GOT3 (cell line): ENCODE data around the gene PDE4A.
"Not testable (repeated sequence)": the region's sequence is repeated elsewhere in the genome, so short reads cannot be mapped to it uniquely, and the experiment has no call there.

Source experiments
- DNase-seq: peaks from one replicate; lab custom pipeline; 2025; ENCODE audit warnings: mixed read lengths; lab: John Stamatoyannopoulos, UW

Gene PDE4A

GRCh38 chr19:10403137-10404021, 17.0 kb upstream of the PDE4A start, which contains the start of gene CDC37:
Gene CDC37, minus strand, starts transcription at chr19:10403542. Its CDS starts 63 bp downstream, at chr19:10403479.
- peak; percentile 90 for DNase-seq

- DNase-seq, result no peak
Observed at GRCh38 chr19:10404888-10405820, 15.2 kb upstream of the PDE4A start.

- DNase-seq, result no peak
Observed at GRCh38 chr19:10406191-10406590, 14.1 kb upstream of the PDE4A start.

- no peak for DNase-seq
Observed at GRCh38 chr19:10407096-10407495, 13.2 kb upstream of the PDE4A start.

DNA sequence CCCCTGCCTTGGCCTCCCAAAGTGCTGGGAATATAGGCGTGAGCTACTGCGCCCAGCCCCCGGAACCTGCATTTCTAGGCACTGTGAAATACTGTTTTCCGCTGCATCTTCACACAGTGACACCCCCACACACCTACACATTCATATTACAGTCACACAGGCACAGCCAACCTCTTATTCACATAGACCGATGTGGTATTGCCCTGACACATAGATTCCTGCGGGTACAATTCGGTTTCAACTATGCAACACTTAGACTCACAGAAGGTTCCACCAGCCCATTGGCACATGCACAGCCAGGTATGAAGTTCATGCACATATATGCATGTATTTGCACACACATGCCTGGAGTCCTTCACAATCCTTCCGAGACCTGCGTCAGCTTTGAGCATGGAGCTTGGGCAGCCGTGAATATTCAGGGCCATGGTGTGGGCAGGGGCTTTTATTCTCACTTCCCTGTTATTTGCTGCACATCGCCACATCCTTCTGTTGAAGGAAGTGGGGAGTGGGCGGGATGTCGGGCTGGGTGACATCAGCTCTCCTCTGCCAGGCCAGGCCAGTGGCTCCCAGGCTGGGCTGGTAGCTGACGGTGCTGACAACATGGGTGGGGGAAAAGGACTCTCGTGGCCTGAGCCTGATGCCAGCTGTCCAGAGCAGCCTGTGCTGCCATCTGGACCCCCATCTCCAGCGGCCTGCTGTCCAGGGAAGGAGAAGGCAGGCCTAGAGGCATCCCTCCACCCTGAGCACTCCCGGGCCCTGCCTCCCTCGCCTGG, 11.6 kb upstream of the PDE4A start:
- no peak for DNase-seq

- not testable (repeated sequence) for DNase-seq
Observed at GRCh38 chr19:10411224-10411623, 9.1 kb upstream of the PDE4A start.

GRCh38 chr19:10412257-10412977, 7.9 kb upstream of the PDE4A start:
- no peak for DNase-seq

GRCh38 chr19:10416083-10416379, 4.3 kb upstream of the PDE4A start:
- DNase-seq, result no peak

- peak; percentile 76 for DNase-seq
Observed at GRCh38 chr19:10416380-10417257, 3.7 kb upstream of the PDE4A start.

DNA sequence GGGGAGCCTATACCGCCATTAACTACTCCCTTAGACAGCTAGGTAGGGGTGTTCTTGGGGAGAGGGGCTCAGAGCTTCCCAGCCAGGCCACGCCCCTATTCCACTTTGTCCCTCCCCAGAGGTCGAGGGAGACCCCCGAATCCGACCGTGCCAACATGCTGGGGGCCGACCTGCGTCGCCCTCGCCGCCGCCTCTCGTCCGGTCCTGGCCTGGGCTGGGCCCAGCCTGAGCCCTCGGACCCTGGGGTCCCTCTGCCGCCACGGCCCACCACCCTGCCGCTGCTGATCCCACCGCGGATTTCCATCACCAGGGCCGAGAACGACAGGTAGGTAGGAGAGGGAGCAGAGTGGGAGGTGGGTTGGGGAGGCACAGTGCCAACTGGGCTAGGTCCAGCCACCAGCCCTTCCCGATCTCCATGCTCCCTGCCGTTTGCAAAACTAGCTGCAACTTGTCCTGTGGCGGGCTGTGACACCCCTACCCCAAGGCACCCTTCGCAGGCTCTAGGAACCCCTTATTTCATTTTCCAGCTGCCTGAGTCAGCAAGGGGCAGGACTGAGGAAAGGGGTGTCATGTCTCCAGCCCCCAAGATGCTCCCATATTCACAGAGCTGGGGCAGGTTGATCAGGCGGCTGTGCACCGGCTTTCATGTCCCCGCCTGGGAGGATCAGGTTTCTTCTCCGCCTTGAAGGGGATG, 2.6 kb upstream of the PDE4A start:
- DNase-seq, result no peak

- DNase-seq, result no peak
Observed at GRCh38 chr19:10418235-10418484, 2.2 kb upstream of the PDE4A start.

DNA sequence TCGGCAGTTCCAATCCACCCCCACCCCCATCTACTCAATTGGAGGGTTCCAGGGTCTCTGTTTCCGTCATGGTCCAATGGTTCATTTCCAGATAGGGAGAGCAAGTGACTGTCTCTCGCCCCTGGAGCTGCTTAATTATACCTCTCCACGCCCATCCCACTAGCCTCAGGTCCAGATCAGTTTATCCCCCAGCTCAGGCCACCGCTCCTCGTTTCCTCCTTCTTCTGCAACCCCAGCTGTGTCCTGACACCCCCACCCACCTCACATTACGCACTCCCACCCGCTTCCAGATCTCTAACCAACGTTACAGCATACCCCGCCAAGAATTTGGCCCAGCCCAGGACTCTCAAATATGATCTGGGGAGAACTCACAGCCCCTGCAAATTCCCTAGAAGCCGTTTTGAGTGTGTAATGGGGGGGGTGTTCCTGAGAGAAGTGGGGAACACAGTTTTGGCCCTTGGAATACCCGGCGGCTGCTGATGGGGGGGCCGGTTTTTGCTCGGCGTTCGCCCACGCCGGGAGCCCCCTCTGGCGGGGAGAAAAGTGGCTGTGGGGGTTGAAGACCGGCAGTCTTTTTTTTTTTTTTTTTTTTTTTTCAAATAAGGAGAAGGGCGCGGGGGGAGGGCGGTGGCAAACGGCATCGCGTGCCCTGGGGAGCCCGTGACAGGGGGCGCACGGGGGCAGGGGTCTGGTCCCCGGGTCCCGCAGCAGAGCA, 1.7 kb upstream of the PDE4A start:
- DNase-seq, result no peak

DNA sequence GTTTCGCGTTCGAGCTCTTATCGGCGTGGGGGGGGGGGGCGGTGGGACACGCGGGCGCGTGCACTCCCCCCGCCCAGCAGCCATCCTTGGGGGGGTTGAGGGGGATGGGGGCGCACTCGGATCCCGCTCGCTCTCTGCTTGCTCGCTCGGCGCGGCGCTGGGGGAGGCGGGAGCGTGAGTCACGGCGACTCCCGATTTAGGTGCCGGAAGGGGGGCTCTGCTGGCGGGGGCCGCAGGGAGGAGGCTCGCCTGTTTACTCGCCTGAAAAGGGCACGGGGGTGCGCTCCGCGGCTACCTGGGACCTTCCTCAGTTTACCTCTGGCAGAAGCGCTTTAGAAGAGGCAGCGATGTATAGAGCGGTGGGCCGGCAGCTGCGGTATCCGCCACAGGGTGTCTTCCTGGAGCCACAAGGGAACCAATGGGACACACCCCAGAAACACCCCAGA, 1.1 kb upstream of the PDE4A start:
- no peak for DNase-seq

DNA sequence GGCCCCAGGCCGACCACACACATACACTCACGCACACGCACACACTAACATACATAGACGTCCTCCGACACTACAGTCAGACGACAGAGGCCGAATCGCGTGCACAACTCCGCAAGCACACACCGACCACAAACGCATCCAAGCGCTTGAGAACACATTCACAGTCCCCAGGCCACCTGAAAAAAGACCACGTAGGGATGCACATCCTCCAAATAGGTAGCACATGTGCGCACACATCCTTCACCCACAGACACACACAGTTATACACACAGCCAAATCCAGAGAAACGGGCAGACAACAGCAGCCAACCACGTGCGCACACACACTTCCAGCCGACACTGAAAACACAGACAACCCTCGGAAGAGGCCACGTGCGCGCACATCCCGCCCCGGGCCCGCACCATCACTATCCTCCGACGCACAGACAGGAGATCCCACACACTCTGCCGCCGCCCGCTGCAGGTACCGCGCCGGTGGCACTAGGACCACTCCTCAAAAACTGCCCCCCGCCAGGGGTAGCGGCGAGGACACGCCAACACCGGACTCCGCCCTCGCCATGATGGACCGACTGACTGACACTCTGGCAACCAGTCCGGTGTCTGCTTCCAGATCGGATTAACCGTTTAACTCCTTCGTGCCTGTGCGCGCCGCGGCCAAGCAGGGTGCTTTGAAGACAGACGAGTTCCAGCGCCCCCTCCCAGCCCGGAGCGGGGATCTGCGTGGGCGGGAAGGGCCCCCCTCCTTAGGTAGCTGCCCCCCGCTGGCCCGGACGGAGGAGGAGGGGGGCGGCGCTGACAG, 493 bp upstream of the PDE4A start:
- no peak for DNase-seq

DNA sequence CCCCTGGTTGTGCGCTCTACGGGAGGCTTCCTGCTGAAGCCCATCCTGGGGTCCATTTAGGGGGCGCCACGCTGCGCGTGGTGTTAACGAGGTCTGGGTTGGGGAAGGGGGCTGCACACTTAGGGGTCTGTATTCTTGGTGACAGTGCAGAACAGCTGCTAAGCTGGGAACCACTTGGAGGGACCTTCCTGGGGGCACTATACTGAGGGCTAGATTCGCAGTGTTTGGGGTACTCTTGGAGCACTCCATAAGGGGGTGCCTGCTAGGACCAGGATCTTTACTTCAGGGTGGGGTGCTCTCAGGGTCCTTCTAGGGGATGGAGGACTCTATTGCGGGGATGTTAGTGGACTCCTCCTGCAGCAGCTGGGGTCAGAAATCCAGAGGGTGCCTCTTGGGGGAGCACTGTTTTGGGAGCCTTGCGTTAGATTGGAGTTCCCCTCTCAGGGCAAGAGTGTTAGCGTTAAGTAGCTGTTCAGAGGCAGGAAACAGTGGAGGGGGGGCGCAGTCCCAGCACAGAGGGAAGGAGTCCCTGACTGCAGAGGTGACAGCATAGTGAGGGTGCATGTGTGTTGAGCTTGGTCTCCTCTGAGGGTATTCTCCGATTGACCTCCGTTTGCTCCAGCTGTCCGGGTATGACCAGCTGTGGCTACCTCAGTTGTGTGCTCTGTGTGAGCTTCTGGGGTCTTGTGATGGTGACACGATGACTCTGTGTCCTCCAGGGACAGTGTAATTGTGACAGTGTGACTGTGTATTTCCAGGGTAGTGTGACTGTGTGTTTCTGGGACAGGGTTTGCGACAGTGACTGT, 1.1 kb downstream of the PDE4A start:
- no peak for DNase-seq

GRCh38 chr19:10422046-10422461, 1.7 kb downstream of the PDE4A start:
- DNase-seq, result no peak

- no peak for DNase-seq
Observed at GRCh38 chr19:10422846-10423245, 2.5 kb downstream of the PDE4A start.
